H1 (cell line): Measurements from ENCODE around the gene FBXW5. TPM values are rescaled to one million over a fixed set of nuclear protein-coding genes. Genes with fewer than 3 reads are reported as not detected.

Experiments used
- CTCF ChIA-PET: fragments of 300-600 bp; sonication (Branson Sonifier 250); formaldehyde crosslinking; loops from one replicate; lab custom pipeline; 2021; ENCODE audit not compliant: partially characterized antibody; lab: Charles Lee
- POLR2A ChIA-PET: fragments of 300-600 bp; sonication (Branson Sonifier 250); formaldehyde crosslinking; loops from one replicate; lab custom pipeline; 2021; ENCODE audit warnings: inconsistent platforms; ENCODE audit not compliant: partially characterized antibody; lab: Charles Lee
- DNase-seq, 2 experiments: peaks; one replicate each; pipeline versions ENCODE4 v3.0.0 to v3.0.0-alpha.2; 2010 to 2022; ENCODE audit warnings: low spot score in 2 of 2, low read depth in 1 of 2, mixed read lengths in 1 of 2
- FAIRE-seq: peaks from 2 replicates; lab custom pipeline; 2011; peaks lifted over from hg19 to GRCh38; lab: Jason Lieb, UNC
- H2AFZ ChIP-seq: 2 replicates; pipeline ENCODE4 v1.8.1; 2012; ENCODE audit warnings: low read length, inconsistent platforms
- H2AK5ac ChIP-seq: 2 replicates; pipeline ENCODE4 v1.6.1; 2013; ENCODE audit warnings: low read depth, low read length
- H2BK120ac ChIP-seq: replicated peaks from 2 replicates; pipeline ENCODE3; 2013; ENCODE audit warnings: low read depth, low read length, inconsistent platforms
- H2BK12ac ChIP-seq: 2 replicates; pipeline ENCODE4 v1.6.1; 2013; ENCODE audit warnings: low read depth, low read length
- H2BK15ac ChIP-seq: 2 replicates; pipeline ENCODE4 v1.6.1; 2013; ENCODE audit warnings: low read length
- H2BK20ac ChIP-seq: 2 replicates; pipeline ENCODE4 v1.6.1; 2013; ENCODE audit warnings: low read length
- H2BK5ac ChIP-seq: 2 replicates; pipeline ENCODE4 v1.6.1; 2013; ENCODE audit warnings: low read depth, low read length
- H3K14ac ChIP-seq: 2 replicates; pipeline ENCODE4 v1.6.1; 2013; ENCODE audit warnings: inconsistent platforms; ENCODE audit not compliant: insufficient read length
- H3K18ac ChIP-seq: 2 replicates; pipeline ENCODE4 v1.6.1; 2013; ENCODE audit warnings: low read length; ENCODE audit errors: extremely low read depth
- H3K23ac ChIP-seq: 2 replicates; pipeline ENCODE4 v1.6.1; 2013; ENCODE audit warnings: inconsistent platforms; ENCODE audit not compliant: insufficient read length
- H3K23me2 ChIP-seq: 2 replicates; pipeline ENCODE4 v1.6.1; 2013; ENCODE audit warnings: low read depth, low read length
- H3K27ac ChIP-seq: 2 replicates; pipeline ENCODE4 v1.6.1; 2011; ENCODE audit warnings: low read depth, low read length, inconsistent platforms
- H3K27me3 ChIP-seq, 4 experiments: replicated peaks in 1 of 4; 1 replicate in 1 of 4; 2 replicates in 3 of 4; pipeline versions ENCODE4 v1.6.1 to v1.8.1; 2011 to 2013; ENCODE audit warnings: low read length in 3 of 4, mild to moderate bottlenecking in 3 of 4, inconsistent platforms in 2 of 4, mixed read lengths in 2 of 4, moderate library complexity in 1 of 4; ENCODE audit not compliant: control insufficient read depth in 3 of 4, insufficient read depth in 3 of 4; ENCODE audit errors: extremely low read depth in 1 of 4
- H3K36me3 ChIP-seq, 4 experiments: 2 replicates each; pipeline versions ENCODE4 v1.6.1 to v1.8.1; 2011 to 2013; ENCODE audit warnings: mild to moderate bottlenecking in 4 of 4, low read length in 3 of 4, moderate library complexity in 2 of 4, control low read depth in 1 of 4, inconsistent platforms in 1 of 4; ENCODE audit not compliant: insufficient read depth in 4 of 4, control insufficient read depth in 2 of 4
- H3K4ac ChIP-seq: replicated peaks from 2 replicates; pipeline ENCODE3; 2013; ENCODE audit warnings: low read length, low read depth, mixed read lengths, inconsistent platforms; ENCODE audit not compliant: insufficient read length
- H3K4me1 ChIP-seq, 4 experiments: replicated peaks in 1 of 4; 1 replicate in 1 of 4; 2 replicates in 3 of 4; pipeline versions ENCODE4 v1.6.1 to v1.8.1; 2011 to 2013; ENCODE audit warnings: low read length in 3 of 4, inconsistent platforms in 2 of 4, mixed read lengths in 1 of 4; ENCODE audit not compliant: insufficient read depth in 4 of 4, control insufficient read depth in 3 of 4
- H3K4me2 ChIP-seq, 2 experiments: 2 replicates each; pipeline versions ENCODE4 v1.6.1 to v1.8.1; 2011 to 2013; ENCODE audit warnings: low read depth in 2 of 2, low read length in 2 of 2, control low read depth in 1 of 2, inconsistent platforms in 1 of 2, mild to moderate bottlenecking in 1 of 2; ENCODE audit not compliant: insufficient read depth in 1 of 2
- H3K4me3 ChIP-seq, 4 experiments: fragments of 200-600, 300-600 bp in 1 of 4; sonication (generic), shearing (Covaris generic), sonication (Bioruptor Twin) in 1 of 4; 2 replicates each; pipeline versions ENCODE4 v1.5.1 to v1.8.1; 2011 to 2016; ENCODE audit warnings: low read length in 4 of 4, low read depth in 3 of 4, control low read depth in 2 of 4, inconsistent platforms in 2 of 4, mild to moderate bottlenecking in 2 of 4, mixed read lengths in 1 of 4, moderate library complexity in 1 of 4; ENCODE audit not compliant: insufficient read depth in 2 of 4; ENCODE audit errors: extremely low read depth in 1 of 4
- H3K56ac ChIP-seq: replicated peaks from 2 replicates; pipeline ENCODE3; 2013; ENCODE audit warnings: low read depth, mild to moderate bottlenecking, mixed read lengths, low read length, inconsistent platforms; ENCODE audit not compliant: insufficient read length
- H3K79me1 ChIP-seq: 2 replicates; pipeline ENCODE4 v1.6.1; 2013; ENCODE audit warnings: low read depth, low read length, control low read depth
- H3K79me2 ChIP-seq, 2 experiments: 2 replicates each; pipeline versions ENCODE4 v1.6.1 to v1.8.1; 2012 to 2013; ENCODE audit warnings: low read length in 2 of 2, mild to moderate bottlenecking in 2 of 2, inconsistent platforms in 1 of 2; ENCODE audit not compliant: insufficient read depth in 2 of 2, control insufficient read depth in 1 of 2
- H3K9ac ChIP-seq, 4 experiments: replicated peaks in 1 of 4; 1 replicate in 1 of 4; 2 replicates in 3 of 4; pipeline versions ENCODE4 v1.6.1 to v1.8.1; 2011 to 2013; ENCODE audit warnings: low read depth in 3 of 4, low read length in 3 of 4, control low read depth in 2 of 4, mild to moderate bottlenecking in 2 of 4, moderate library complexity in 2 of 4, inconsistent platforms in 1 of 4; ENCODE audit errors: extremely low read depth in 1 of 4
- H3K9me3 ChIP-seq, 2 experiments: 2 replicates each; pipeline versions ENCODE4 v1.6.1 to v1.8.1; 2012 to 2013; ENCODE audit warnings: mild to moderate bottlenecking in 2 of 2, moderate library complexity in 2 of 2, control low read depth in 1 of 2, inconsistent platforms in 1 of 2, low read depth in 1 of 2, low read length in 1 of 2, mixed read lengths in 1 of 2; ENCODE audit not compliant: insufficient read depth in 2 of 2
- H4K20me1 ChIP-seq, 2 experiments: replicated peaks in 1 of 2; 2 replicates each; pipeline versions ENCODE3 to v1.8.1; 2011 to 2013; ENCODE audit warnings: inconsistent platforms in 2 of 2, low read length in 2 of 2, mild to moderate bottlenecking in 1 of 2; ENCODE audit not compliant: insufficient read depth in 2 of 2, control insufficient read depth in 1 of 2
- H4K5ac ChIP-seq: 2 replicates; pipeline ENCODE4 v1.6.1; 2013; ENCODE audit warnings: low read length, low read depth, mixed read lengths, inconsistent platforms; ENCODE audit not compliant: insufficient read length
- H4K8ac ChIP-seq: 2 replicates; pipeline ENCODE4 v1.8.0; 2013; ENCODE audit warnings: mild to moderate bottlenecking, moderate library complexity, low read length, inconsistent platforms; ENCODE audit not compliant: insufficient read depth; ENCODE audit errors: extremely low read depth
- H4K91ac ChIP-seq: replicated peaks from 2 replicates; pipeline ENCODE3; 2013; ENCODE audit warnings: low read length, mixed read lengths, inconsistent platforms; ENCODE audit not compliant: insufficient read length
- BACH1 ChIP-seq: IDR thresholded peaks from 2 replicates; pipeline ENCODE4 v1.6.1; 2012; ENCODE audit warnings: low read length, improper control_type of control experiment
- BRCA1 ChIP-seq: IDR thresholded peaks from 2 replicates; pipeline ENCODE4 v1.6.1; 2012; ENCODE audit warnings: low read depth, low read length, improper control_type of control experiment
- CHD1 ChIP-seq: IDR thresholded peaks from 2 replicates; pipeline ENCODE4 v1.6.1; 2012; ENCODE audit warnings: low read depth, low read length, improper control_type of control experiment
- HDAC2 ChIP-seq, 2 experiments: fragments of 300-600 bp in 1 of 2; sonication (generic) in 1 of 2; IDR thresholded peaks; 2 replicates each; pipeline ENCODE4 v1.6.1; 2011 to 2012; ENCODE audit warnings: low read depth in 2 of 2, low read length in 2 of 2, mild to moderate bottlenecking in 2 of 2, moderate library complexity in 2 of 2, borderline replicate concordance in 1 of 2, inconsistent platforms in 1 of 2
- NANOG ChIP-seq: IDR thresholded peaks from 2 replicates; pipeline ENCODE4 v1.6.1; 2011; ENCODE audit warnings: low read length, low read depth, mild to moderate bottlenecking, inconsistent platforms; ENCODE audit not compliant: insufficient read depth, poor library complexity, severe bottlenecking
- POLR2A ChIP-seq, 2 experiments: IDR thresholded peaks; 1 replicate in 1 of 2; 2 replicates in 1 of 2; pipeline ENCODE4 v1.6.1; 2011; ENCODE audit warnings: low read depth in 2 of 2, low read length in 2 of 2, mild to moderate bottlenecking in 2 of 2; ENCODE audit errors: control extremely low read depth in 1 of 2
- POLR2AphosphoS5 ChIP-seq: IDR thresholded peaks from 2 replicates; pipeline ENCODE4 v1.6.1; 2011; ENCODE audit warnings: low read depth, low read length
- POU5F1 ChIP-seq: IDR thresholded peaks from 2 replicates; pipeline ENCODE4 v1.6.1; 2011; ENCODE audit warnings: low read depth, mild to moderate bottlenecking, low read length, moderate library complexity
- RAD21 ChIP-seq, 2 experiments: IDR thresholded peaks in 1 of 2; conservative IDR thresholded peaks in 1 of 2; 2 replicates each; pipeline ENCODE4 v1.6.1; 2011; ENCODE audit warnings: low read depth in 2 of 2, low read length in 2 of 2, improper control_type of control experiment in 1 of 2, inconsistent platforms in 1 of 2, mild to moderate bottlenecking in 1 of 2, moderate library complexity in 1 of 2
- SIRT6 ChIP-seq: IDR thresholded peaks from one replicate; pipeline ENCODE4 v1.7.1; 2012; ENCODE audit warnings: low read length, inconsistent platforms
- SRF ChIP-seq: IDR thresholded peaks from 2 replicates; pipeline ENCODE4 v1.6.1; 2011; ENCODE audit warnings: mild to moderate bottlenecking, low read depth, low read length, moderate library complexity
- TAF7 ChIP-seq: optimal IDR thresholded peaks from 2 replicates; pipeline ENCODE3; 2011; ENCODE audit warnings: low read depth, mild to moderate bottlenecking, inconsistent platforms, low read length, moderate library complexity, borderline replicate concordance
- WGBS, 2 experiments: shearing (Covaris generic) in 1 of 2; methylation state at CpG; one replicate each; pipeline versions ENCODE4 v1.1.6 to v1.1.7; 2013 to 2015; ENCODE audit warnings: low lambda C conversion rate in 2 of 2, mixed read lengths in 2 of 2, inconsistent platforms in 1 of 2, low coverage in 1 of 2, missing lambda C conversion rate in 1 of 2; ENCODE audit not compliant: insufficient replicate concordance in 2 of 2, insufficient coverage in 1 of 2, insufficient read length in 1 of 2; ENCODE audit errors: extremely low coverage in 1 of 2, missing lambda C conversion rate in 1 of 2; 5-methylcytosine and 5-hydroxymethylcytosine counted together
- polyA plus RNA-seq, 7 experiments: library from polyadenylated mRNA; depleted of rRNA in 3 of 7; stranded (reverse) in 5 of 7; unstranded in 2 of 7; fragments of >200 nt in 5 of 7; fragments of 200-250 nt in 2 of 7; gene quantifications; 1 replicate in 5 of 7; 2 replicates in 1 of 7; 4 replicates in 1 of 7; pipeline versions ENCODE4 v1.2.1 to v1.2.3, GENCODE V29; 2011 to 2013; ENCODE audit warnings: missing spikeins in 2 of 7, mixed read lengths in 2 of 7
- total RNA-seq: library from RNA; stranded (reverse); fragmentation: NEBNext Ultra II Directional; extraction: Animal tissue kit (Norgen Biotek cat#: 25700); gene quantifications from 2 replicates; pipeline ENCODE4 v1.2.1, GENCODE V29; 2021

Gene FBXW5
- total and polyA plus RNA-seq, 2 of the 8 experiments (the other 6 are each of a cell fraction or from before 2014, with no cell fraction given), result 49.0 to 71.0 TPM

GRCh38 chr9:136906266-136906665, 38.3 kb downstream of the FBXW5 start:
- no peak overlapping the region for H3K23ac ChIP-seq
- POLR2A ChIA-PET, result no interaction called here
- H3K9me3 ChIP-seq, result no peaks in the 10 kb centered on the region
- H3K4ac ChIP-seq, result no peak overlapping the region
- WGBS, 2 experiments, result 94% methylated on average over 4 of the region's 4 CpGs; no CpG with 5 or more reads in 1 of the 2 experiments
- no peaks in the 10 kb centered on the region for H3K27me3 ChIP-seq
- TF ChIP-seq BRCA1, result no peak
- no peak for TF ChIP-seq TAF7
- no peak for TF ChIP-seq HDAC2 (IDR thresholded peaks at IDR 0.05; ENCODE audit: borderline replicate concordance in 1 of 2, low read depth in 2 of 2, low read length in 2 of 2)
- no peak for TF ChIP-seq POU5F1
- TF ChIP-seq BACH1, result no peak
- no peak for TF ChIP-seq SRF
- no peak for TF ChIP-seq POLR2AphosphoS5
- no peak for TF ChIP-seq NANOG
- TF ChIP-seq RAD21 (IDR thresholded peaks at IDR 0.05 in 1 of 2, conservative IDR thresholded peaks at IDR 0.05 in 1 of 2; ENCODE audit: low read depth in 2 of 2, low read length in 2 of 2), result no peak
- no peak for TF ChIP-seq POLR2A (IDR thresholded peaks at IDR 0.05; ENCODE audit: control extremely low read depth in 1 of 2, low read depth in 2 of 2, low read length in 2 of 2)
- TF ChIP-seq CHD1, result no peak
- TF ChIP-seq SIRT6, result no peak
- H3K23me2 ChIP-seq, result no peaks in the 10 kb centered on the region
- H2BK20ac ChIP-seq, result no peak overlapping the region
- no peak overlapping the region for H2BK120ac ChIP-seq
- no peak overlapping the region for H4K5ac ChIP-seq
- no peak overlapping the region for H2BK5ac ChIP-seq
- H3K36me3 ChIP-seq, result peaks cover 6 to 33% (median 28%) of the 10 kb centered on the region in 4 experiments; a peak in 7 of 8 replicates
- no peaks in the 10 kb centered on the region; a peak in 1 of 4 replicates for H3K79me2 ChIP-seq
- no peak for DNase-seq
- H2AK5ac ChIP-seq, result no peak overlapping the region
- H2BK15ac ChIP-seq, result no peak overlapping the region
- H3K56ac ChIP-seq, result no peak overlapping the region
- no peak overlapping the region for H2AFZ ChIP-seq
- no peak overlapping the region for H3K27ac ChIP-seq
- no peak overlapping the region for H3K9ac ChIP-seq
- H3K4me1 ChIP-seq, result no peaks in the 10 kb centered on the region; a peak in 1 of 7 replicates
- H3K4me2 ChIP-seq, result no peak overlapping the region
- no peak overlapping the region for H4K91ac ChIP-seq
- no peak overlapping the region for H2BK12ac ChIP-seq
- peaks cover 6 to 23% of the 10 kb centered on the region in 2 experiments for H4K20me1 ChIP-seq
- no peak overlapping the region for H3K14ac ChIP-seq
- H3K18ac ChIP-seq, result no peak overlapping the region
- no peak for FAIRE-seq
- CTCF ChIA-PET, result interaction anchor here (0.6 kb wide), 1 partner anchor 75 kb away, joined by 3 read pairs; no protein-coding TSS in a partner anchor
- H3K79me1 ChIP-seq, result peaks cover 8% of the 10 kb centered on the region
- H4K8ac ChIP-seq, result no peak overlapping the region
- no peak overlapping the region for H3K4me3 ChIP-seq
